Germinal center (tissue), 1 donor: Measurements from ENCODE around the gene WWOX.

Source experiments
- DNase-seq: peaks from one replicate; pipeline ENCODE4 v3.0.0; 2012; ENCODE audit warnings: mixed read lengths, low spot score

Gene WWOX

DNA sequence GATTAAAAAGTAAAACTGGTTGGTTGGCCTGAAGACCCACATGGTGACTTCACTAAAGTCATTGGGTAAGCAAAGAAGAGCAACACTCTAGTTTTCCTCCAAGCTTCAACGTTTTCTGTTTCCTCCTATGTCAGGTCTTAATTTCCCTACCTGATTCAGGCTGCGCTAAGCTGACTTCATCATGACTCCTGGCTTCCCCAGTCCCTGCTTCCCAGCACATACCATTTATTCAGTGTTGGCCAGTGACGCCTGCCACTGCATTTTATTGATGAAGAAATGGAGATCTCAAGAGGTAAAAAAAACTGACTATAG lies 645.3 kb downstream of the WWOX start:
- no peak for DNase-seq

DNA sequence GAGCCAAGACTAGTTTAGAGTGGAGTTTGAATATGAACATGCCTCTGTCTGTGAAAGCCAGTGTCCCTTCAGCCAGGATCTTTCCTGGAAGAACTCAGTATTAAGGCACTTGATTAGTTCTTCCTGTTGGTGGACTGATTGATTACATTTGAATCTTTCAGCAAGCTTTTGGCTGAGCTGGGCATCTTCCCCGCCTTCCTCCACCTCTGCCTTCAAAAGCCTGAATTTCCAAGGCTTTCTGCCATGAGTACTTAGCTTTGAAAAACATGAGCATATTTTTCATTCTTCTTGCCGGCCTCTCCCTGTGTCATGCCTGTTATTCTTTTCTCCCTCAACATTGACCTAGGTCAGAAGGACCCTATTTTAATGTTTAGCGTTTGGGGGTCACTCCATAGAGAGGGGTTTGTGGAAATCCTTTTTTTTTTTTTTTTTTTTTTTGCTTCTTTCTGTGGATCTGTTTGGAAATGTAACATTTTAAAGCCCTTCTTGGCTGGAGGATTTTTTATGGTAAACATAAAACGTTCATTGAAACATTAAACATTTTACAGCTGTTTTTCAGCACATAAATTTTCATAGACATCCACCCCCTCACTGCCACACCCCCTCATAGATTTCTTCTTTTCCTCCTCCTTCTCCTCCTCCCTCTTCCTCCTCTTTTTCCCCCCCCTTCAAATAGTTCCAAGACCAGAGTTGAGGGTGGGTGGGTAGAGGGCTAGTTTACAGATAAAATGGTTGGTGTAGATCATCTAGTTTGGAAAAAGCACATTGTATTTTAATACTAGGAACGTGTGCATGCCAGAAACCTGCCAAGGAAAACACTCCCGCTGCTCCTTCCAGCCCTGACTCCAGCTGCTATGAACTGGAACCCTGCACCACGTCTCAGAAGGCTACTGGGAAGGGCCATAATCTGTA lies 645.9 kb downstream of the WWOX start:
- no peak for DNase-seq

DNA sequence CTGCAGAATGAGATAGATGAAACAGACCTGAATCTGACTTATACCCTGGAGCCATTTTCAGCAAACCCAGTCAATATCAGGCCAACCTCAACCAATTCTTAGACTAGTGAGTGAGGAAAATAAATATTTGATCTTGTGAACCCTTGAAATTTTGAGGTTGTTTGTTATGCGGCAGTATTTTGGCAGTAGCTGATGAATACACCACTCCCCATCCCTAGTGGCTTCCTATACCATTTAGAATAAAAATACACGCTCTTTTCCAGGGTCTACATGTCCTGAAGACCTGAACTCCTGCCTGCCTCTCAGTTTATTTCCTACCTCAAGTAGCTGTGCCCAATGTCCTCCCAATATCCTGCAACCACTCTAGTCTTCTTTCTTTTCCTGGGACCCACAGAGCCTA lies 647.3 kb downstream of the WWOX start:
- DNase-seq: no peak

DNA sequence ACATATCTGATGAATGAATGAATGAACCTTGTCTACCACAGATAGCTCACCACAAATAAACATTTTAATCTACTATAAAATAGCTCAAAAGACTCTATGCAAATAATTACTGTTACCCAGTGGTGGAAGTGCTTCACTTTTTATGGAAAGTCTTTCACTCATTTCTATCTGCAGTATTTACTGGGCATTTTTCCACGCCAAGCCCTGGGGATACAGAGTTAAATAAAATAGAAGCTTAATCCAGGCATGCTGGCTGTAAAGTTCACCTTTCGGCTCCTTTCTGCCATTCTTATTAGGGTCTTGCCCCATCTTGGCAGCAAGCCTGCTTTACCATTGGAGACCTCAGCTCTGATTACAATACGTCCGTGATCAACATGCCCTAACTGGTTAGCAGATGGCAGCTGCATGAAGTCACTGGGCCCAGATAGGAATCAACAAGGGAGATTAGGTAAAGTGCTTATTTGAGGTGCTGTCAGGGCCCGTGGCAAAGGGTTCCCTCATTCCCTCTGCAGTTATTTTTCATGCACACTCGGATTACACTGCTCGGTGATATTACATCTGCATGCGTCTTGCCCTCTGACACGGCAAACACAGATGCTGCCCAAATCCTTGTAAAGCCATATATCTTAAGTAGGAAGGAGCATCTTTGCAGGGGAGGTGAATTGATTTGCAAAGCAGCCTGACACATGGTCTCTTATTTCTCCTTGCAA lies 648.9 kb downstream of the WWOX start:
- DNase-seq: no peak

DNA sequence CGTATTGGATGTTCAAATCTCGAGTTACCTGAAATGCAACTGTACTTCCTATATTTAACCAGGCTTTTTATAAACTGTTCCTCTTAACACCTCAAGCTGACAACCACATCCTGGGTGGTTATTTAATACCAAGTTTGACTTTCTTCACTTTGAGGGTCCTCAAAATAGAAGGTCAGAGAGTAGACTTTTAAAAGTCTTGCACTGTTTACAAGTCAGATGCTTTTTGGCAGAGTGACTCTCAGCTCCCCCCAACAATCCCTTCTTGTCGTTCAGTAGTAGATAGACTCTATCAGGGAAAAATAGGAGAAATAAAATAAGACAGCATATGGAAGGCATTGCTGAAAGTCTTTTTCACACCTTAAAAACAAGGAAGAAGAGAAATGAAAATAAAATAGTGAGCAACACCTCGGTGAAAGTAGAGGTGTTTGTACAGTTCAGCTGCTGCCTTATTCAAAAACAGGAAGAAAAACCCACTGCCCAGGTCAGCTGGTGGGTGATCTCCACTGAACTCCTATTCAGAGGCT lies 650.4 kb downstream of the WWOX start:
- no peak for DNase-seq

DNA sequence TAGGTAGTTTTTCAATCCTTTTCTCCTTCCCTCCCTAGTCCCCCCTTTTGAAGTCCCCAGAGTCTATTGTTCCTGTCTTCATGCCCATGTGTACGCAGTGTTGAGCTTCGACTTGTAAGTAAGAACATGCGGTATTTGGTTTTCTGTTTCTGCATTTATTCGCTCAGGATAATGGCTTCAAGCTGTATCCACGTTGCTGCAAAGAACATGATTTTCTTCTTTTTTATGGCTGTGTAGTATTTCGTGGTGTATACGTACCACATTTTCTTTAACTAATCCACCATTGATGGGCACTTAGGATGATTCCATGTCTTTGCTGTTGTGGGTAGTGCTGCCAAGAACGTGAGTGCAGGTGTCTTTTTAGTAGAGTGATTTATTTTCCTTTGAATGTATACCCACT lies 651.2 kb downstream of the WWOX start:
- no peak for DNase-seq

DNA sequence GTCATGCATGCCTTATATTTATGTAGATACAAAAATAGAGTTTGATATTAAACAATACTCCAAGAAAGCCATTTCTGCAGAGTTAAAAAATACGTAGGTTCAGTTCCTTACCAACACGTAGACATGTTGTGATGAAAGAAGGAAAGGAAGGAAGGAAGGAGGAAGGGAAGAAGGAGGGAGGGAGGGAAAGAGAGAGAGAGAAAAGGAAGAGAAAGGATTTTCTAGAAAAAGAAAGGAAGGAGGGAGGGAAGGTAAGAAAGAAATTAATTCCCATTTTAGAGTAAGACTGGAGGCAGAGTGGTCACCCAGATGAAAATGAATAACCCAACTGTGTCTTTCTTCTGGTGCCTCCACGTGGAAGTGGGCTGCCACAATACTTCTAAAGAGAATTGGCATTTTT lies 652.1 kb downstream of the WWOX start:
- DNase-seq: no peak

DNA sequence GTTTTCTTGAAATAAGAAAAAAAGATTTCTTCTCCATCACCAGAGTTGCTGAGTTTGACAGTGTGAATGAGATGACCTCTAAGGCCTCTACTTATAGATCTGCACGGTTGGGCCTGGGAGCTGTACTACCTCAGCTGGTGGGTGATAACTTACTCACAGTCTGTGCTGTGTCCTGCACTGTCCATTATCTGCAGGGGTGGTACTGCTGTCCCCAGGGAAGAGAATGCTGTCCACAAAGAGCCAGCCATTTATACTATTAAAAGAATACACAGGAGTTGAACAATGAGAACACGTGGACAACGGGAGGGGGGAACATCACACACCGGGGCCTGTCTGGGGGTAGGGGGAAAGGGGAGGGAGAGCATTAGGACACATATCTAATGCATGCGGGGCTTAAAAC lies 655.3 kb downstream of the WWOX start:
- no peak for DNase-seq

DNA sequence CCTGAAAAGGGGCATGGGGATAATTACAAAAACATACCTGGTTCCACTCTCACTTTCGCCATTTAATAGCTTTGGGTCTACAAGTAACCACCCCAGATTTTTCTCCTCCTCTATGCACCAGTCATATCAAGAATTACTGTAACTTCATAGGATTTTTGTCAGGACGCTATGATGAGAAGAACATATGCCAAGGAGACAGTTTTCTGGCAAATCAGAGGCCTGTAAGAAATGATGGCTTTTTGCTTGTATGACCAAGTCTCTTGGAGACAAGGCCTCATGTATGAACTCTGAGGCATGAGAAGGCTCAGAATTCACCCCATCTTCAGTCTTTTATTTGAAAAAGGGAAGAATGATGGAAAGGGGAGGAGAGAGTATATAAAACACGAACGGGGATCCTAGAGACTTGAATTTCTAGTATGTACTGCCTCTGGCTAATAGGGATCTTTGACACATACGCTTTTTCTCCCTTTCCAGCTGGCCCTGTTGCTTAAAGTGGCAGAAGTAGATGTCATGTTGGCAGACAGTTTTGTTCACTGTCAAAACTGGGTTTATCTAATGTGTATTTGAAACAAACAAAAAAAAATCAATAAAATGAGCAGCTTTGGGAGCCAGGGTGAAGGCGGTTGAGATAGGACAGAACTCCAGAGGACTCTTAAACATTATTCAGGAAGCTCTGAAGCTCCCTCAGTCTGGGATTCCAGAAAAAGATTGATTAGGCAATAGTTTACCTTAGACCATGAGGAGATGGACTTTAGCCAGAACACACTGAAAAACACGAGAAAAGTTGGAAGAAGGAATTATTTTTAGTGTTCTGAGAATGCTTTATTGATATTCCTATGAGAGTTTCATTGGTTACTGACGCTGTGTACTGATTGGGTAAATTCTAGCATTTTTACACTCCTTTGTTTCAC lies 656.6 kb downstream of the WWOX start:
- no peak for DNase-seq

DNA sequence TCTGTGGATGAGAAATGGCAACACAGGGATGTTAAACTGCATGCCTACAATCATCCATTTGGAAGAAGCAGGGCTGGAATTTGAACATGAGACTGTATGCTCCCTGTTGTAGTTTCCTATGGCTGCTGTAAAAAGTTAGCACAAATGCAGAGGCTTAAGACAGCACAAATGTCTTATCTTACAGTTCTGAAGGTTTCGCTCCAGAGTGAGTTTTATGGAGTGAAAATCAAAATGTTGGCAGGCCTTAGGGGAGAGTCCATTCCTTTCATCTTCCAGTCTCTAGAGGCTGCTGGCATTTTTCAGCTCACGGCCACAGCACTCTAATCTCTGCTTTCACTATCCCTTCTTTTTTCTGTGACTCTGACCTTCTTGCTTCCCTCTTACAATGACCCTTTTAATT lies 660.1 kb downstream of the WWOX start:
- DNase-seq: no peak

DNA sequence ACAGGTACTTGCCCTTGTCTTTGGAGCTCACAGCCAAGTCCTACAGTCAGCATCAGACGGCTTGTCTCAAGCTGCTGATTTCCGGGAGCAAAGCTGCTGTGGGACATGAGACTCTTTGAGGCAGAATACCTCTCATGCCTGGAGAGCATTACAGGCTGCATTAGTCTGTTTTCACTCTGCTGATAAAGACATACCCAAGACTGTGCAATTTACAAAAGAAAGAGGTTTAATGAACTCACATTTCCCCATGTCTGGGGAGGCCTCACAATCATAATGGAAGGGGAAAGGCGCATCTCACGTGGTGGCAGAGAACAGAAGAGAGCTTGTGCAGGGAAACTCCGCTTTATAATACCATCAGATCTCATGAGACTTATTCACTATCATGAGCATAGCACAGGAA lies 661.2 kb downstream of the WWOX start:
- no peak for DNase-seq

DNA sequence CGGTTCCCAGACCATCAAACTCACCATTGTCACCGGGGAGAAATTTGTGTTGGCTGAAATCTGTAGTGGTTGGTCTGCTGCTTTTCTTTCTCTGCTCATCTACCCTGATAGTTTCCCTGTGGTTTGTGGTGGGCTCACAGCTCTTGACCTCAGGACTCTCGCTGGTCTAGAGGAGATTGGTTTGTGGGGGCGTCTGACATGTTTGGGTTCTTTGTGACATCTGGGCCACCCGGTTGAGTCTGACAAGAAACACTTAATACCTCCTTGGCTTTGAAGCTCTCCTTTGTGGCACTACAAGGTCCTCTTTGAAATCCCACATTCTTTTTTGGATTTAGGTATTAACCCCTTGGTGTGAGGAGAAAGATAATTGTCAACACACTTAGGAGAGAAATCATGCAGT lies 662.0 kb downstream of the WWOX start:
- no peak for DNase-seq

DNA sequence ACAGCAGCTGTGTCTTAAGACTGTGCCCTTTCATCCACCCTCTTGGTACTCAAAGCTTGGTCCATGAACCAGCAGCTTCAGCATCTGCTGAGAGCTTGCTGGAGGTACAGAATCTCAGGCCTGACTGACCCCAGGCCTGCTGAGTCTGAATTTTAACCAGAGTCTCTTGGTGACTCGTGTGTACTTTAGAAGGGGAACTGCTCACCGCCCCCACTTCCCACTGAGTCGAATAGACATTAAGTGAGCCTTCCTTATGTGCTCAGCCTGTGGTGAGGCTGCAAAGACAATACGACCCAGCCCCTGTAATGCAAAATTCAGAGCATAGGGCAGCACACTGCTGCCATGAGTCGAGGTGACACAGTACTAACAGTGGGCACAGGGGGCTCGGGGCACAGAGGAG lies 662.8 kb downstream of the WWOX start:
- no peak for DNase-seq

DNA sequence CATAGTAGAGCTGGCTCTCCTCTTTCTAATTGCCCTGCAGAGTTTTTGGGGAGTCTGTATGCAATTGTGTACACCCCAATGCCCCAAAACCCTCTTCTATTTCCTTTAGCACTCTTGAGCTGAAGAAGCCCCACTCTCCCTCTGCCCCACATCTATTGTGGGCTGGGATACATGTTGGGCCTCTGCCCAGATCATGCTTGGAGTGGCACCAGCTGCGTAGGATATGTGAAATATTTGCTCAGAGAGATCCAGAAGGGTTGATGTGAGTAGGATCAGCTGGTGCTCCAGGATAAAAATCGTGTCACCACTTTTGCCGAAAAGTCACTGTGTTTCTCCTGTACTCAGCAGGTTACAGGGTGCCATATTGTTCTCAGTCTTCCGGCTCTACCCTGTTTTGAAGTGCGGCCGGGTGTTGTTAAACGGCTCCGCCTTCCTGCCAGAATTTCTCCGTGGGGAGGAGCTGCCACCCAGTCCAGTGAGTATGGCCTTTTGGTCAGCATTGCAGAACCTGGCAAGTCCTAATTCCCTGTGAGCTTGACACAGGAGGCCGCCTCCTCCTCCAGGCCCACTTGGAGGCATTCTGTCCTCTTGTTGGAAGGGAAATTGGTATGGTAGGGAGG lies 664.5 kb downstream of the WWOX start:
- no peak for DNase-seq

DNA sequence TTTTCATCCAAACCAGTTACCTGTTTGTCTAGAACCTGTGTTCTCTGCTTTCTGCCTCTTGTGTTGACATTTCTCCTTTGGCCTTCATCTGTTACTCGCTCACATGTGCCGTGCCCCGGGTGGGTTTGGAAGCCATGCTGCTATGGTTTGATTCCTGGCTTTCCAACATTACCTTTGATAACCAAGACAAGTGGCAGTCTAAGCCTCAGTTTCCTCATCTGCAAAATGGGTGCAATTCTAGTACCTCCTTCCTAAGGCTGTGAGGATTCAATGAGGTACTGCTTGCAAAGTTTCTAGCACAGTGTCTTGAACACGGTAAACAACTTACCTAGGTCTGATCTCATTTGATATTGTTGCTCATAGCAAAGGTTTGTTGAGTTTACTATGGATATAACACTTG lies 665.0 kb downstream of the WWOX start:
- no peak for DNase-seq

DNA sequence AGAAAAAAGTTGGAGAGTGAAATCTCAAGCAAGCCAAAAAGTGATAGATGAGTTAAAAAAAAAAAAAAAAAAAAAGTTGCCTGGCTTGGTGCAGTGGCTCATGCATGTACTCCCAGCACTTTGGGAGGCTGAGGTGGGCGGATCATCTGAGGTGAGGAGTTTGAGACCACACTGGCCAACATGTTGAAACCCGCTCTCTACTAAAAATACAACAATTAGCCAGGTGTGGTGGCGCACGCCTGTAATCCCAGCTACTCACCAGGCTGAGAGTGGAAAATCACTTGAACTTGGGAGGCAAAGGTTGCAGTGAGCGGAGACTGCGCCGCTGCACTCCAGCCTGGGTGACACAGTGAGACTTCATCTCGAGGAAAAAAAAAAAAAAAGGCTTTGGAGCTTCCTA lies 668.8 kb downstream of the WWOX start:
- no peak for DNase-seq

DNA sequence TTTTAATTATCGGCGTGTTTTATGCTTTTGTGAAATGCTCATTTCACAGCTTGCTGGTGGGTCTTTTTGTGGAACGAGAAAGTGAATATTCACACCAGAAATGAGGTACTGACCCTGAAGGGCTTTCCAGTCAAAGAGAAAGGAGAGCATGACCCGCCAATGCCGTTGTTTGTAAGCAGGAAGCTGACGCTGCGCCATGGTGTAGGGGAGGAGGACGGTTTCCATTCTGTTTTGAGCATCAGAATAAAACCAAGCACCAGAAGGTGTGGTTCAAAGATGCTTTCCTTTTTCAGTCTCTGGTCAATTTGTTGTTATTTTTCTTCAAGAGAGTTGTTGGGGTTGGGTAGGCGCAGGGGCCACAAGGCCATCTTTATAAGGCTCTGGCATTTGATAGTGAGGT lies 669.3 kb downstream of the WWOX start:
- no peak for DNase-seq

DNA sequence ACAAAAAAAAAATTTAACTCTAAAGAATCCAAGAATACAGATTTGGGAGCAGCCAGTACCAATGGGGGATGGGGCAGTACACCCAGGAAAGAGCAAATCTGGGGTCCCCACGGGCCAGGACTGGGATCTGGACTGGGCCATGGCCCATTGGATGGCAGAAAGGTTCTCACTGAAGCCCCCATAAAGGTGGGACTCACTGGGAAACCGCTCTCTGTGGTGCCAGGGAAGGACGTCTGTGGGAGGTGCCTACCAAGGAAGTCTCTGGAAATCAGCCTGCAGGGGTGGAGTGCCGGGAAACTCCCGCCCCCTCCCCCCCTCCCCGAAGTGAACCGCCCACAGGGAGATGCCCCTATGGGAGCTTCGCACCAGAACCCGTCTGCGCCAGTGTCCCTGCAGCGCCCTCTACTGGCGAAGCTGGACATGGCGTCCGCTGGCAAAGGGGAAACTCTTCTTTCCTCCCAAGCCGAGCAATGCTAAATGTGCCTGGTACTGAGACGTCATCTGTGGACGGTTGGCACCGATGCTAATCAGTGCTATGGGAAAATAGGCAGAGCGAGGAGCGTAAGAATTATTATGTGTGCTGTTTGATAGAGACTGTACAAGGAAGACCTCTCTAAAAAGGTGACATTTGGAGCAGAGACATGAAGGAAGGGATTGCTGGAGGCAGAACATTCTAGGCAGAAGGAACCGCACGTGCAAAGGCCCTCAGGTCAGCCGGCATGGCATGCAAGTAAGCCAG lies 671.1 kb downstream of the WWOX start:
- peak; percentile 84 for DNase-seq

DNA sequence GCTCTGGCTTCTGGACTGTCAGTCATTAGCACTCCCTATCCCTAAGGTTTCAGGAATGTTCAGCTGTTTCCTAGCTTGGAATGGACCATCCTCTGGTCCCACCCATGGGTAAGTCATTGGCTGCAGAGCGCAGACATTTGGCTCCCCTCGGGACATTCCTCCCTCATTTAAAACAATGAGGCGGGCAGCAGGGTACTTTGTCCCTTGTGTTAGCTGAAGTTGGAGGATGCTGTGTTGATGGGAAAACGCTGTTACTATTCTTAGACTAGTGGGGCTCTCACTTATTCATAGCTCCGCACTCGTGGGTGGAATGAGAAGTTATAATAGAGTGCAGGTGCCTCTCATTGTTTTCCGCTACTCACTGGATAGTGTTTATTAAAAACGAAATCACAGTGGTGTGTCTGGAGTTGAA lies 673.8 kb downstream of the WWOX start:
- DNase-seq: no peak

DNA sequence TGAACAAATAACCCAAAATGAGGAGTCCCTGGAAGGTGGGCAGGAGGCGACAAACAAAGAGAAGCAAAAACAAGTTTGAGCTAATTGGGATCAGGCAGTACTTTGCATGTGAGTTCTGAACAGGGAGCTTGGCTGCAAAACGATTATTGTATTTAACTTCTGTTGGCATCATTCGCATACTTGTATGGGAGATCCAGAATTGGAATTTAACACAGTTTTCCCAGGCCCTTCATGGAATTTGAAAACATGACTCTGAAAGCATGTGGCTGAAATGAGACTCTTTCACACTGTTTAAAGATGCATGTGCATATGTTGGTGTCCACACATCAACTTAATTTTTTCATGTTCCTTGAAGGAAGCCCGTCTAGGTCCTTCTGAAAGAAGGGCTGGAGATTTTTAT lies 674.3 kb downstream of the WWOX start:
- DNase-seq: no peak

DNA sequence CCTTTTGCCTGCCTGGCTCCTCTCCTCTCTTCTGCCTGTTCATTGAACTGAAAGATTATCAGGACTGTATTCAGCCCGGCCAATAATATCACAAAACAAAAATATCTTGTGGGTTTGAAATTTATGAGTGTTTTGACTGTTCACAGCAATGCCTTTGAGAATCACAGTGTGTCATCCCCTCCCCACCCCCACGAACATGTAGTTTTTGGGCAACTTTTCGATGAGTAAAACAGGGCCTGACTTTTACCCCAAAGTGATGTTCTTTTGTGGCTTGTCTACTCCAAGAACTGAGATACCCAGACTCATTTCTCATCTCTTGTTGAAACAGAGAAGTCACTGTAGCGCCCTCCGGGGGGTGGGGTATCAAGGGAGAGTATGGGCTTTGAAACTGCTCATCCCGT lies 675.7 kb downstream of the WWOX start:
- DNase-seq: no peak
